Measurements from ENCODE around the gene HIVEP3. TPM values are rescaled to one million over a fixed set of nuclear protein-coding genes. Genes with fewer than 3 reads are reported as not detected.

The HIVEP3 gene
- polyA plus RNA-seq, 1 of the 3 experiments (the other 2 are of a cell fraction): 6.4 TPM

DNA sequence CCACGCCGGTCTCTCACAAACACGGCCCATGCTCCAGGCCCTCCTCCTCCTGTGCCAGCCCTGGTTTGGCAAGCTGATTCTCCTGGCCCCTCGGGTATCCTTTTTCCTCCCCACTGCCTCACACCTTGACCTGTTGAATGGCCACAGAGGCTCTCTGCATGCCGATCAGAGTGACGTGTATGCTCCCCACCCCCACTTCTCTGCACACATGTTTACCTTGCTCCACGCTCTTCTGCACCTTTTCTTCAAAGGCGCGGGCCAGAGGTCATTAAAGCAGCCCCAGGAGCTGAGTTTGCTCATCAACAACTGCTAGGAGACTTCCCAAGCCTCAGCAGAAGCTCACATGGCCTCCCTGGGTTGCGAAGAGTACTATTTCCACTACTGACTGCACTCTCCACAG, 295.0 kb downstream of the HIVEP3 start:
- no peak overlapping the region for H3K9ac ChIP-seq
- H3F3A ChIP-seq (replicated peaks; ENCODE audit: insufficient read depth): no peaks in the 10 kb centered on the region
- H3K4me1 ChIP-seq (ENCODE audit: control insufficient read depth in 1 of 2, insufficient read depth in 2 of 2, low read depth in 1 of 2, low read length in 1 of 2): peaks cover 10 to 22% of the 10 kb centered on the region in 2 experiments; a peak in 2 of 4 replicates
- H3K27me3 ChIP-seq (ENCODE audit: insufficient read depth): no peaks in the 10 kb centered on the region
- no peak for DNase-seq
- CTCF ChIA-PET: interaction anchor here (0.9 kb wide), 1 partner anchor 14 kb away, joined by 3 read pairs; no protein-coding TSS in a partner anchor
- no peaks in the 10 kb centered on the region for H3K9me3 ChIP-seq
- no peaks in the 10 kb centered on the region for H3K79me2 ChIP-seq (ENCODE audit: insufficient read depth)
- H3K9me2 ChIP-seq: no peaks in the 10 kb centered on the region
- H3K4me3 ChIP-seq (ENCODE audit: low read depth in 2 of 2, low read length in 1 of 2): no peak overlapping the region
- no peak for TF ChIP-seq GABPA (IDR thresholded peaks at IDR 0.05; ENCODE audit: low read depth)
- TF ChIP-seq, protein P1, sequence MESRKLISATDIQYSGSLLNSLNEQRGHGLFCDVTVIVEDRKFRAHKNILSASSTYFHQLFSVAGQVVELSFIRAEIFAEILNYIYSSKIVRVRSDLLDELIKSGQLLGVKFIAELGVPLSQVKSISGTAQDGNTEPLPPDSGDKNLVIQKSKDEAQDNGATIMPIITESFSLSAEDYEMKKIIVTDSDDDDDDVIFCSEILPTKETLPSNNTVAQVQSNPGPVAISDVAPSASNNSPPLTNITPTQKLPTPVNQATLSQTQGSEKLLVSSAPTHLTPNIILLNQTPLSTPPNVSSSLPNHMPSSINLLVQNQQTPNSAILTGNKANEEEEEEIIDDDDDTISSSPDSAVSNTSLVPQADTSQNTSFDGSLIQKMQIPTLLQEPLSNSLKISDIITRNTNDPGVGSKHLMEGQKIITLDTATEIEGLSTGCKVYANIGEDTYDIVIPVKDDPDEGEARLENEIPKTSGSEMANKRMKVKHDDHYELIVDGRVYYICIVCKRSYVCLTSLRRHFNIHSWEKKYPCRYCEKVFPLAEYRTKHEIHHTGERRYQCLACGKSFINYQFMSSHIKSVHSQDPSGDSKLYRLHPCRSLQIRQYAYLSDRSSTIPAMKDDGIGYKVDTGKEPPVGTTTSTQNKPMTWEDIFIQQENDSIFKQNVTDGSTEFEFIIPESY (IDR thresholded peaks at IDR 0.05; ENCODE audit: borderline replicate concordance, low read depth): no peak
- TF ChIP-seq, protein P2, sequence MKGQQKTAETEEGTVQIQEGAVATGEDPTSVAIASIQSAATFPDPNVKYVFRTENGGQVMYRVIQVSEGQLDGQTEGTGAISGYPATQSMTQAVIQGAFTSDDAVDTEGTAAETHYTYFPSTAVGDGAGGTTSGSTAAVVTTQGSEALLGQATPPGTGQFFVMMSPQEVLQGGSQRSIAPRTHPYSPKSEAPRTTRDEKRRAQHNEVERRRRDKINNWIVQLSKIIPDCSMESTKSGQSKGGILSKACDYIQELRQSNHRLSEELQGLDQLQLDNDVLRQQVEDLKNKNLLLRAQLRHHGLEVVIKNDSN (IDR thresholded peaks at IDR 0.05; ENCODE audit: borderline replicate concordance, low read depth): no peak
- no peak for TF ChIP-seq MEF2A (IDR thresholded peaks at IDR 0.05; ENCODE audit: borderline replicate concordance, low read depth)
- TF ChIP-seq, protein P3, sequence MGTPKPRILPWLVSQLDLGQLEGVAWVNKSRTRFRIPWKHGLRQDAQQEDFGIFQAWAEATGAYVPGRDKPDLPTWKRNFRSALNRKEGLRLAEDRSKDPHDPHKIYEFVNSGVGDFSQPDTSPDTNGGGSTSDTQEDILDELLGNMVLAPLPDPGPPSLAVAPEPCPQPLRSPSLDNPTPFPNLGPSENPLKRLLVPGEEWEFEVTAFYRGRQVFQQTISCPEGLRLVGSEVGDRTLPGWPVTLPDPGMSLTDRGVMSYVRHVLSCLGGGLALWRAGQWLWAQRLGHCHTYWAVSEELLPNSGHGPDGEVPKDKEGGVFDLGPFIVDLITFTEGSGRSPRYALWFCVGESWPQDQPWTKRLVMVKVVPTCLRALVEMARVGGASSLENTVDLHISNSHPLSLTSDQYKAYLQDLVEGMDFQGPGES (IDR thresholded peaks at IDR 0.05; ENCODE audit: low read depth, low read length): no peak
- TF ChIP-seq NRF1 (IDR thresholded peaks at IDR 0.05; ENCODE audit: low read depth, low read length): no peak
- TF ChIP-seq RFX5 (IDR thresholded peaks at IDR 0.05; ENCODE audit: low read length): no peak
- TF ChIP-seq RXRA (IDR thresholded peaks at IDR 0.05; ENCODE audit: borderline replicate concordance, low read depth): no peak
- TF ChIP-seq, protein P4, sequence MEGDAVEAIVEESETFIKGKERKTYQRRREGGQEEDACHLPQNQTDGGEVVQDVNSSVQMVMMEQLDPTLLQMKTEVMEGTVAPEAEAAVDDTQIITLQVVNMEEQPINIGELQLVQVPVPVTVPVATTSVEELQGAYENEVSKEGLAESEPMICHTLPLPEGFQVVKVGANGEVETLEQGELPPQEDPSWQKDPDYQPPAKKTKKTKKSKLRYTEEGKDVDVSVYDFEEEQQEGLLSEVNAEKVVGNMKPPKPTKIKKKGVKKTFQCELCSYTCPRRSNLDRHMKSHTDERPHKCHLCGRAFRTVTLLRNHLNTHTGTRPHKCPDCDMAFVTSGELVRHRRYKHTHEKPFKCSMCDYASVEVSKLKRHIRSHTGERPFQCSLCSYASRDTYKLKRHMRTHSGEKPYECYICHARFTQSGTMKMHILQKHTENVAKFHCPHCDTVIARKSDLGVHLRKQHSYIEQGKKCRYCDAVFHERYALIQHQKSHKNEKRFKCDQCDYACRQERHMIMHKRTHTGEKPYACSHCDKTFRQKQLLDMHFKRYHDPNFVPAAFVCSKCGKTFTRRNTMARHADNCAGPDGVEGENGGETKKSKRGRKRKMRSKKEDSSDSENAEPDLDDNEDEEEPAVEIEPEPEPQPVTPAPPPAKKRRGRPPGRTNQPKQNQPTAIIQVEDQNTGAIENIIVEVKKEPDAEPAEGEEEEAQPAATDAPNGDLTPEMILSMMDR (IDR thresholded peaks at IDR 0.05): no peak
- no peak for TF ChIP-seq SMC3 (IDR thresholded peaks at IDR 0.05; ENCODE audit: low read depth, low read length)
- no peak for TF ChIP-seq GATA2 (CRISPR knock-in tag; IDR thresholded peaks at IDR 0.05)
- TF ChIP-seq FOSL2 (IDR thresholded peaks at IDR 0.05; ENCODE audit: borderline replicate concordance, low read depth): no peak
- TF ChIP-seq TAF1 (IDR thresholded peaks at IDR 0.05; ENCODE audit: borderline replicate concordance, low read depth, low read length): no peak
- TF ChIP-seq ELF1 (IDR thresholded peaks at IDR 0.05): no peak
- TF ChIP-seq TEAD4 (IDR thresholded peaks at IDR 0.05; ENCODE audit: borderline replicate concordance, insufficient read depth): no peak
- TF ChIP-seq EP300 (IDR thresholded peaks at IDR 0.05; ENCODE audit: borderline replicate concordance in 1 of 2, low read depth in 1 of 2, low read length in 1 of 2): no peak
- TF ChIP-seq RAD21 (IDR thresholded peaks at IDR 0.05; ENCODE audit: low read length): no peak
- H2AFZ ChIP-seq (ENCODE audit: low read depth): no peak overlapping the region
- no peaks in the 10 kb centered on the region for H3K36me3 ChIP-seq (replicated peaks in 1 of 2; ENCODE audit: control insufficient read depth in 1 of 2, insufficient read depth in 2 of 2, low read length in 1 of 2)
- WGBS (ENCODE audit: low lambda C conversion rate): 97% methylated on average over 10 of the region's 10 CpGs
- no peaks in the 10 kb centered on the region for H4K20me1 ChIP-seq (ENCODE audit: insufficient read depth)
- no peak overlapping the region for H3K4me2 ChIP-seq
- H3K27ac ChIP-seq (ENCODE audit: low read depth in 2 of 2, low read length in 1 of 2): no peak overlapping the region
- POLR2A ChIA-PET: no interaction called here
